AG09319 (cell line): Measurements from ENCODE around the gene CD207.
"Not testable (repeated sequence)": the region's sequence is repeated elsewhere in the genome, so short reads cannot be mapped to it uniquely, and the experiment has no call there.

Source experiments
- DNase-seq: peaks from one replicate; pipeline ENCODE4 v3.0.0-alpha.2; 2010; ENCODE audit warnings: low read depth; ENCODE audit errors: extremely low read depth
- CTCF ChIP-seq: IDR thresholded peaks from 2 replicates; pipeline ENCODE4 v1.5.1; 2011; ENCODE audit warnings: low read depth, mild to moderate bottlenecking, inconsistent platforms, low read length, moderate library complexity

The CD207 gene

GRCh38 chr2:70801607-70802263 lies 33.9 kb downstream of the CD207 start:
- TF ChIP-seq CTCF, result no peak
- DNase-seq, result no peak

GRCh38 chr2:70799706-70800105 lies 35.9 kb downstream of the CD207 start:
- TF ChIP-seq CTCF, result no peak
- DNase-seq, result no peak

GRCh38 chr2:70797996-70798395 lies 37.6 kb downstream of the CD207 start:
- not testable (repeated sequence) for DNase-seq

GRCh38 chr2:70797506-70797905 lies 38.1 kb downstream of the CD207 start:
- TF ChIP-seq CTCF, result no peak
- DNase-seq, result no peak

GRCh38 chr2:70796262-70796661 lies 39.4 kb downstream of the CD207 start:
- DNase-seq, result no peak
- no peak for TF ChIP-seq CTCF

GRCh38 chr2:70795164-70795995 lies 40.2 kb downstream of the CD207 start:
- DNase-seq, result no peak
- TF ChIP-seq CTCF, result no peak

- TF ChIP-seq CTCF, result no peak
- DNase-seq, result no peak
These were observed 42.2 kb downstream of the CD207 start for GRCh38 chr2:70793450-70793849.
